ENCODE results near the gene RTN1.

Gene RTN1

DNA sequence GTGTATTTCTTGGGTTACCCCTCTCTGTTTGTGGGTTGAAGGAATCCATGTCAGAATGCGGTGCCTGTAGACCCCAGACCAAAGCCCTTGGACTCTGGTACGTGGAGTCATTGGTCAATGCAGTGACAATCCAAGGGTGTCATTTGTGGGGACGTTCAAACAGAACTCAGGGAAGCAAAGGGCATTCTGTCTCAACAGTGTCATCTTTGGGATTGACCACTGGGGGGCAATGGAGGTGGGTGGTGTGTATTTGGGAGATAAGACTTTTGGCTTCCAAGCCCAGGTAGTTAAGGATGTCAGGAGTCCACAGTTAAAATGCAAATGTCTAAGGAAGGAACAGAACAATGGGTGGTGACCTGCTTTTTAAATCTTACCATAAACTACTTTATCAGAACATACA lies 239.3 kb downstream of the RTN1 start:
- Histone ChIP-seq H3K4me3 (ENCODE audit: low read length) (no peak overlapping the region), H3K4me2 (ENCODE audit: low read length) (no peak overlapping the region)
- TF ChIP-seq EZH2phosphoT487 (IDR thresholded peaks at IDR 0.05; ENCODE audit: low read depth): no peak
- TF ChIP-seq, protein P1, sequence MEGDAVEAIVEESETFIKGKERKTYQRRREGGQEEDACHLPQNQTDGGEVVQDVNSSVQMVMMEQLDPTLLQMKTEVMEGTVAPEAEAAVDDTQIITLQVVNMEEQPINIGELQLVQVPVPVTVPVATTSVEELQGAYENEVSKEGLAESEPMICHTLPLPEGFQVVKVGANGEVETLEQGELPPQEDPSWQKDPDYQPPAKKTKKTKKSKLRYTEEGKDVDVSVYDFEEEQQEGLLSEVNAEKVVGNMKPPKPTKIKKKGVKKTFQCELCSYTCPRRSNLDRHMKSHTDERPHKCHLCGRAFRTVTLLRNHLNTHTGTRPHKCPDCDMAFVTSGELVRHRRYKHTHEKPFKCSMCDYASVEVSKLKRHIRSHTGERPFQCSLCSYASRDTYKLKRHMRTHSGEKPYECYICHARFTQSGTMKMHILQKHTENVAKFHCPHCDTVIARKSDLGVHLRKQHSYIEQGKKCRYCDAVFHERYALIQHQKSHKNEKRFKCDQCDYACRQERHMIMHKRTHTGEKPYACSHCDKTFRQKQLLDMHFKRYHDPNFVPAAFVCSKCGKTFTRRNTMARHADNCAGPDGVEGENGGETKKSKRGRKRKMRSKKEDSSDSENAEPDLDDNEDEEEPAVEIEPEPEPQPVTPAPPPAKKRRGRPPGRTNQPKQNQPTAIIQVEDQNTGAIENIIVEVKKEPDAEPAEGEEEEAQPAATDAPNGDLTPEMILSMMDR (IDR thresholded peaks at IDR 0.05; ENCODE audit: low read depth, low read length): peak; percentile 51

DNA sequence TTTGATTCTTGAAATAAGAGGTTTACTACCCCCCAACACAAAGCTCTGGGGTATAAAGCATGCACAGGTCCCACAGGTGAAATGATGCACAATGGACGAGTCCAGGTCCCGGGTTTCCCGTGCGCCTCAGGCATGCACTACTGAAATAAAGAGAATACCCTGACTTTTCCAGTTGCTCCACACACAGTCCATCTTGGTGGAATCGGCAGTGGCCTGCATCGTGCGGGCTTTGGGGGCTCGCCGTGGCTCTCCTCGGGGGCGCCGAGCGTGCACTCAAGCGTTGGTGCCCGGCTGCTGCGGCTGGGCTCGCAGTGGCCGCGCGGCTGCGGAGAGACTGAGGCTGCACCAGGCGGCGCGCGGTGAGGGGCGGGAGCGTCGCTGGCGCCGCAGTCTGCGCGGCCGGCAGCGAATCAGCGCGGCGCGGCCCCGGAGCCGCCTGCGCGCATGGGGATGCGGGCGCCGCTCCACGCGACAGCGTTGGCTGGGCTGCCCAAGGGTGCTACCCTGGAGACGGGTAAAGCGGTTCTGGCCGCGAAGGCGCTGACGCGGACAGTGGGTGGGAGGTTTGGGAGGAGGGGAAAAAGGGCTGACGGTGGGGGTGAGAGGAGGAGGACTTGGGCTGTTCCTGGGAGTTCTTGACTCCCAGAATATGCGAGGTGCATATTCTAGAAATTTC lies 240.2 kb downstream of the RTN1 start:
- Histone ChIP-seq H3K9ac (ENCODE audit: low read length) (no peak overlapping the region), H3K9me3 (ENCODE audit: insufficient read depth, low read length) (no peaks in the 10 kb centered on the region), H3K27me3 (ENCODE audit: low read depth, low read length) (peaks cover 5% of the 10 kb centered on the region; the same call in 1 of the 2 replicates), H3K4me3 (ENCODE audit: low read length) (no peak overlapping the region), H3K79me2 (ENCODE audit: low read length) (no peaks in the 10 kb centered on the region), H3K27ac (ENCODE audit: low read length) (no peak overlapping the region), H2AFZ (ENCODE audit: low read depth, low read length) (no peak overlapping the region), H3K4me2 (ENCODE audit: low read length) (no peak overlapping the region), H3K36me3 (replicated peaks; ENCODE audit: low read depth, low read length) (no peaks in the 10 kb centered on the region), H3K4me1 (ENCODE audit: low read length) (peaks cover 22% of the 10 kb centered on the region), H4K20me1 (ENCODE audit: insufficient read depth, low read length) (no peaks in the 10 kb centered on the region)
- TF ChIP-seq, protein P1 (IDR thresholded peaks at IDR 0.05; ENCODE audit: low read depth, low read length): no peak
- TF ChIP-seq EZH2phosphoT487 (IDR thresholded peaks at IDR 0.05; ENCODE audit: low read depth): no peak

More for the DNA sequence above, 239.3 kb downstream of the RTN1 start:
- no peak overlapping the region for H3K9ac ChIP-seq (ENCODE audit: low read length)
- no peaks in the 10 kb centered on the region for H3K79me2 ChIP-seq (ENCODE audit: low read length)
- H3K27ac ChIP-seq (ENCODE audit: low read length): no peak overlapping the region
- no peaks in the 10 kb centered on the region for H4K20me1 ChIP-seq (ENCODE audit: insufficient read depth, low read length)
- H2AFZ ChIP-seq (ENCODE audit: low read depth, low read length): no peak overlapping the region
- peaks cover 22% of the 10 kb centered on the region for H3K4me1 ChIP-seq (ENCODE audit: low read length)
- H3K27me3 ChIP-seq (ENCODE audit: low read depth, low read length): peaks cover 5% of the 10 kb centered on the region; the same call in 1 of the 2 replicates
- no peaks in the 10 kb centered on the region for H3K9me3 ChIP-seq (ENCODE audit: insufficient read depth, low read length)
- H3K36me3 ChIP-seq (replicated peaks; ENCODE audit: low read depth, low read length): no peaks in the 10 kb centered on the region

DNA sequence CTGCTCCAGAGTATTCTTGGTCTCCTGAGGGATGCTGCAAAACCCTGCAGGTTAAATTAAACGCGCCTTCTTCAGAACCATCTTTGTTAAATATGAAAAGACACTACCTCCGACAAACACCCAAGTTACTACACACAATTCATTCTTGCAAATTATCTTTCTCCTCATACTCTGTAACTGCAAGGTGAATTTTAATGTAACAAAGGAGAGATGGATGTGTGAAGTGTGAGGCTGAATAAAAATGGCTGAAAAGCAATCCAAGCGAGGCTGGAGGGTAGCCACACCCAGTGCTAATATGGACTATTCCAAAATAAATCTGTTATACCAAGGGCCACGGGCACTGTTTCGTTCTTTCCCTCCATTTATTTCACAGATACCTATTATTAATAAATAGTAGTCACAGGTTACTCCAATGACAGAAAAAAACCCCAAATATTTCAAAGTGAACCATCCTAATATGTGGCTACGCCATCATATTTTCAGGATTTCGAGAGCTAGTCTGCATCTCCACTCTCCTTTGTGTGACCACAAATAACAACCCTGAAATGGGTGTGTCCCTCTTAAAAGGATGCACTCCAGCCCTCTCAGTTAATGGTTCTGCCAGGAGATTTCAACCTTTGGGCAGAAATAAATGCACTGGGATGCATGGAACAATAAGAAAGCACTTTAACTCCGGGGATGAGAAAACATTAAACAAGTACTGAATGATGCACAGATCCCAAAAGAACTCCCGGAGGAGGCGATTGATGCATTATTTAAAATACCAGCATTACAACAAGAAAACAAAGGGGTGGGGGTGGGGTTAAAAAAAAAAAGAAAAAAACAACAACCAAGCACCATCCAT lies 240.9 kb downstream of the RTN1 start:
- Histone ChIP-seq H3K36me3 (replicated peaks; ENCODE audit: low read depth, low read length) (no peaks in the 10 kb centered on the region), H3K27me3 (ENCODE audit: low read depth, low read length) (peaks cover 5% of the 10 kb centered on the region; the same call in 1 of the 2 replicates), H3K27ac (ENCODE audit: low read length) (no peak overlapping the region), H3K79me2 (ENCODE audit: low read length) (no peaks in the 10 kb centered on the region), H3K4me2 (ENCODE audit: low read length) (no peak overlapping the region), H3K9ac (ENCODE audit: low read length) (no peak overlapping the region), H3K4me1 (ENCODE audit: low read length) (peaks cover 17% of the 10 kb centered on the region), H3K9me3 (ENCODE audit: insufficient read depth, low read length) (no peaks in the 10 kb centered on the region), H2AFZ (ENCODE audit: low read depth, low read length) (no peak overlapping the region), H3K4me3 (ENCODE audit: low read length) (no peak overlapping the region), H4K20me1 (ENCODE audit: insufficient read depth, low read length) (no peaks in the 10 kb centered on the region)
- no peak for TF ChIP-seq EZH2phosphoT487 (IDR thresholded peaks at IDR 0.05; ENCODE audit: low read depth)
- TF ChIP-seq, protein P1 (IDR thresholded peaks at IDR 0.05; ENCODE audit: low read depth, low read length): no peak

DNA sequence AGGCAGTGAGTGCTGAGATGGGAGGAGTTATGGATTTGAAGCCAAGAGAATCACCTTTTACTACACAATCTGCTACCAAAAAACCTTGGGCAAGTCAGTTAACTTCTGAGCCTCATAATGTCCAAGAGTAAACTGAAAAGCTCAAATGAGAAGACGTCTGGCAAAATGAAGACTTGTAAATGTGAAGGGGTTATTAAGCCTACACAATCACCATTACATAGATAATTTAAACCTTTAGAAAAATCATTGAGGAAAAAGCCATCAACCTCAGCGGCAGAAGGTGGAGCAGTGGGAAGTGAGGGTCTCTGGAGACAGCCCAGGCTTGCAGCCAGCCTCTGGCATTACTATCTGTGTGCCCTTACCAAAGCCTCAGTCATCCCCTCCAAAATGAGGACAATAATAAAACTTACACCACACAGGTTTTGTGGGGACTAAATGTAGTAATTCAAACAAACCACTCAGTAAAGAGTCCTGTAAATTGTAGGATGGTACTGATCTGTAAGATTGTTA lies 243.5 kb downstream of the RTN1 start:
- Histone ChIP-seq H3K27me3 (ENCODE audit: low read depth, low read length) (peaks cover 5% of the 10 kb centered on the region; the same call in 1 of the 2 replicates), H3K36me3 (replicated peaks; ENCODE audit: low read depth, low read length) (no peaks in the 10 kb centered on the region), H3K9ac (ENCODE audit: low read length) (no peak overlapping the region), H3K79me2 (ENCODE audit: low read length) (no peaks in the 10 kb centered on the region), H4K20me1 (ENCODE audit: insufficient read depth, low read length) (no peaks in the 10 kb centered on the region), H3K27ac (ENCODE audit: low read length) (no peak overlapping the region), H3K9me3 (ENCODE audit: insufficient read depth, low read length) (no peaks in the 10 kb centered on the region), H3K4me1 (ENCODE audit: low read length) (no peaks in the 10 kb centered on the region), H3K4me2 (ENCODE audit: low read length) (no peak overlapping the region), H2AFZ (ENCODE audit: low read depth, low read length) (no peak overlapping the region), H3K4me3 (ENCODE audit: low read length) (no peak overlapping the region)
- no peak for TF ChIP-seq EZH2phosphoT487 (IDR thresholded peaks at IDR 0.05; ENCODE audit: low read depth)
- TF ChIP-seq, protein P1 (IDR thresholded peaks at IDR 0.05; ENCODE audit: low read depth, low read length): no peak

Data from OCI-LY3 (cell line).